Measurements from ENCODE around the gene TARP.
"Not testable (repeated sequence)": the region's sequence is repeated elsewhere in the genome, so short reads cannot be mapped to it uniquely, and the experiment has no call there.

GRCh38 chr7:38262026-38262425, 11.4 kb downstream of the TARP start:
- TF ChIP-seq CTCF (conservative IDR thresholded peaks at IDR 0.05; ENCODE audit: low read length); EZH2phosphoT487 (IDR thresholded peaks at IDR 0.05; ENCODE audit: borderline replicate concordance): not testable (repeated sequence)
